HG03378 (cell line): Measurements from ENCODE around the gene ACOT11.

Source experiments
- ATAC-seq: cut with Tn5 transposase; IDR thresholded peaks from one replicate; pipeline ENCODE4 v1.9.1; 2021; ENCODE audit warnings: mild to moderate bottlenecking, moderate library complexity; ENCODE audit not compliant: unreplicated experiment

The ACOT11 gene

GRCh38 chr1:54559771-54560231 is 11.8 kb downstream of the ACOT11 start:
- ATAC-seq: no peak

- no peak for ATAC-seq
Observed at GRCh38 chr1:54564312-54565112, 16.5 kb downstream of the ACOT11 start.

GRCh38 chr1:54565113-54565501 is 17.1 kb downstream of the ACOT11 start:
- ATAC-seq: no peak

- ATAC-seq: no peak
Observed at GRCh38 chr1:54566438-54567141, 18.6 kb downstream of the ACOT11 start.

- ATAC-seq: no peak
Observed at GRCh38 chr1:54567961-54568360, 19.9 kb downstream of the ACOT11 start.

GRCh38 chr1:54569339-54569738 is 21.3 kb downstream of the ACOT11 start:
- ATAC-seq: no peak

GRCh38 chr1:54570161-54570560 is 22.1 kb downstream of the ACOT11 start:
- no peak for ATAC-seq

- no peak for ATAC-seq
Observed at GRCh38 chr1:54571326-54571725, 23.3 kb downstream of the ACOT11 start.

- no peak for ATAC-seq
Observed at GRCh38 chr1:54571803-54572541, 23.9 kb downstream of the ACOT11 start.

GRCh38 chr1:54572542-54572850 is 24.5 kb downstream of the ACOT11 start:
- no peak for ATAC-seq

GRCh38 chr1:54574158-54574778 is 26.2 kb downstream of the ACOT11 start:
- ATAC-seq: no peak

- ATAC-seq: no peak
Observed at GRCh38 chr1:54575161-54575560, 27.1 kb downstream of the ACOT11 start.

GRCh38 chr1:54575605-54576290 is 27.7 kb downstream of the ACOT11 start:
- ATAC-seq: no peak

- no peak for ATAC-seq
Observed at GRCh38 chr1:54577612-54578011, 29.6 kb downstream of the ACOT11 start.

- ATAC-seq: no peak
Observed at GRCh38 chr1:54579337-54579781, 31.3 kb downstream of the ACOT11 start.

GRCh38 chr1:54580856-54581550 is 33.0 kb downstream of the ACOT11 start:
- ATAC-seq: no peak

- ATAC-seq: no peak
Observed at GRCh38 chr1:54581621-54582035, 33.6 kb downstream of the ACOT11 start.

GRCh38 chr1:54582566-54583306 is 34.7 kb downstream of the ACOT11 start:
- ATAC-seq: no peak

GRCh38 chr1:54583307-54583686 is 35.3 kb downstream of the ACOT11 start:
- ATAC-seq: no peak
